Endothelial cell of umbilical vein (primary cell): ENCODE data around the gene ATP9B. TPM values are rescaled to one million over a fixed set of nuclear protein-coding genes. Genes with fewer than 3 reads are reported as not detected.

Experiments
- BruUV-seq: library from RNA; stranded (reverse); fragments of 400-500 nt; replicated peaks from 2 replicates; lab custom pipeline; 2021; lab: Mats Ljungman, UMichigan
- CTCF ChIA-PET: fragments of 300-600, 350-600 bp; sonication (Branson Sonifier 250); formaldehyde crosslinking; loops from one replicate; lab custom pipeline; 2021; ENCODE audit warnings: antibody characterized with exemption, inconsistent platforms; lab: Charles Lee
- POLR2A ChIA-PET: fragments of 300-600, 350-600 bp; sonication (Branson Sonifier 250); formaldehyde crosslinking; loops from one replicate; lab custom pipeline; 2021; ENCODE audit warnings: antibody characterized with exemption, inconsistent platforms; lab: Charles Lee
- DNase-seq: peaks from one replicate; pipeline ENCODE4 v3.0.0-alpha.2; 2011; ENCODE audit warnings: low read depth, low spot score
- FAIRE-seq: peaks from 2 replicates; lab custom pipeline; 2011; peaks lifted over from hg19 to GRCh38; lab: Jason Lieb, UNC
- H2AFZ ChIP-seq: 2 replicates; pipeline ENCODE4 v1.6.0; 2012; ENCODE audit warnings: low read depth, low read length, control low read depth, inconsistent platforms
- H3K27ac ChIP-seq: 2 replicates; pipeline ENCODE4 v1.5.1; 2011; ENCODE audit warnings: low read depth, mild to moderate bottlenecking, control low read depth, low read length, moderate library complexity; ENCODE audit not compliant: insufficient read depth
- H3K27me3 ChIP-seq, 2 experiments: 2 replicates each; pipeline versions ENCODE4 v1.6.0 to v1.6.1; 2011; ENCODE audit warnings: low read length in 2 of 2, mixed read lengths in 1 of 2; ENCODE audit not compliant: control insufficient read depth in 2 of 2, insufficient read depth in 2 of 2
- H3K36me3 ChIP-seq, 2 experiments: 2 replicates in 1 of 2; 3 replicates in 1 of 2; pipeline ENCODE4 v1.5.1; 2011; ENCODE audit warnings: low read length in 2 of 2, mild to moderate bottlenecking in 1 of 2, moderate library complexity in 1 of 2; ENCODE audit not compliant: control insufficient read depth in 2 of 2, insufficient read depth in 2 of 2; ENCODE audit errors: extremely low read depth in 1 of 2
- H3K4me1 ChIP-seq: 3 replicates; pipeline ENCODE4 v1.5.1; 2011; ENCODE audit warnings: mild to moderate bottlenecking, low read length; ENCODE audit not compliant: control insufficient read depth, insufficient read depth; ENCODE audit errors: extremely low read depth
- H3K4me2 ChIP-seq: 2 replicates; pipeline ENCODE4 v1.6.1; 2011; ENCODE audit warnings: low read length, control low read depth, mixed read lengths; ENCODE audit not compliant: insufficient read depth
- H3K4me3 ChIP-seq, 3 experiments: fragments of 200-600 bp in 1 of 3; sonication (generic), shearing (Covaris generic) in 1 of 3; replicated peaks in 1 of 3; 2 replicates each; pipeline ENCODE4 v1.5.1; 2011 to 2016; ENCODE audit warnings: control low read depth in 3 of 3, low read length in 3 of 3, mild to moderate bottlenecking in 2 of 3, inconsistent platforms in 1 of 3, low read depth in 1 of 3, moderate library complexity in 1 of 3; ENCODE audit not compliant: insufficient read depth in 1 of 3
- H3K79me2 ChIP-seq: 2 replicates; pipeline ENCODE4 v1.6.0; 2012; ENCODE audit warnings: low read length, inconsistent platforms; ENCODE audit not compliant: control insufficient read depth, insufficient read depth
- H3K9ac ChIP-seq: replicated peaks from 2 replicates; pipeline ENCODE3; 2011; ENCODE audit warnings: low read length, control low read depth; ENCODE audit not compliant: insufficient read depth; ENCODE audit errors: extremely low read depth
- H3K9me1 ChIP-seq: replicated peaks from 3 replicates; pipeline ENCODE4 v1.6.0; 2011; ENCODE audit warnings: mild to moderate bottlenecking, low read length; ENCODE audit not compliant: control insufficient read depth, insufficient read depth; ENCODE audit errors: extremely low read depth
- H3K9me3 ChIP-seq: replicated peaks from 2 replicates; pipeline ENCODE4 v1.5.1; 2012; ENCODE audit warnings: low read length, inconsistent platforms; ENCODE audit not compliant: control insufficient read depth, insufficient read depth
- H4K20me1 ChIP-seq: replicated peaks from 2 replicates; pipeline ENCODE3; 2011; ENCODE audit warnings: mild to moderate bottlenecking, low read length; ENCODE audit not compliant: control insufficient read depth, insufficient read depth; ENCODE audit errors: extremely low read depth
- EZH2 ChIP-seq: IDR thresholded peaks from 2 replicates; pipeline ENCODE4 v1.6.1; 2012; ENCODE audit warnings: borderline replicate concordance, low read depth, mild to moderate bottlenecking, moderate library complexity, low read length, inconsistent platforms; ENCODE audit not compliant: severe bottlenecking
- FOS ChIP-seq: IDR thresholded peaks from 2 replicates; pipeline ENCODE4 v1.6.1; 2011; ENCODE audit warnings: mild to moderate bottlenecking, low read length, moderate library complexity, borderline replicate concordance; ENCODE audit not compliant: insufficient read depth
- GATA2 ChIP-seq: IDR thresholded peaks from 2 replicates; pipeline ENCODE4 v1.7.0; 2011; ENCODE audit warnings: low read depth, mild to moderate bottlenecking, moderate library complexity, mixed read lengths, low read length; ENCODE audit not compliant: insufficient read length, insufficient read depth
- JUN ChIP-seq: IDR thresholded peaks from 2 replicates; pipeline ENCODE4 v1.6.1; 2011; ENCODE audit warnings: borderline replicate concordance, low read depth; ENCODE audit not compliant: insufficient read length, insufficient read depth
- MYC ChIP-seq: IDR thresholded peaks from one replicate; pipeline ENCODE4 v1.6.1; 2011; ENCODE audit warnings: mild to moderate bottlenecking, low read depth, low read length
- POLR2A ChIP-seq: IDR thresholded peaks from 2 replicates; pipeline ENCODE4 v1.6.1; 2012; ENCODE audit warnings: low read depth, mild to moderate bottlenecking, control low read depth, low read length
- POLR2AphosphoS5 ChIP-seq: IDR thresholded peaks from 2 replicates; pipeline ENCODE4 v1.6.1; 2012; ENCODE audit warnings: low read depth, mild to moderate bottlenecking, control low read depth, low read length, moderate library complexity; ENCODE audit not compliant: insufficient read depth
- dilution Hi-C: fragments of 300-500 bp; cut with MboI; formaldehyde crosslinking; loops from one replicate; pipeline ENCODE4 v1.15.0; 2019; ENCODE audit warnings: low sequenced_read_pairs; ENCODE audit not compliant: extremely low pct_ligation_motif_present
- intact Hi-C: fragments of 100-400 bp; cut with micrococcal nuclease; formaldehyde crosslinking; loops from one replicate; pipeline ENCODE4 v1.10.0; 2022
- polyA plus RNA-seq, 4 experiments: library from polyadenylated mRNA; depleted of rRNA in 3 of 4; stranded (reverse) in 3 of 4; unstranded in 1 of 4; fragments of >200 nt; gene quantifications; 2 replicates each; pipeline versions ENCODE4 v1.2.1 to v1.2.3, GENCODE V29; 2011 to 2012; ENCODE audit warnings: missing spikeins in 1 of 4
- total RNA-seq: library from RNA; stranded (reverse); gene quantifications from 2 replicates; pipeline ENCODE4 v1.2.3, GENCODE V29; 2021
- TF ChIP-seq, protein P1 (sequence below): IDR thresholded peaks from 2 replicates; pipeline ENCODE4 v1.6.1; 2011; ENCODE audit not compliant: insufficient read depth, insufficient read length
- TF ChIP-seq, protein P2 (sequence below), 2 donors: IDR thresholded peaks; 1 replicate in 1 of 2; 2 replicates in 1 of 2; pipeline ENCODE4 v1.5.1; 2011; ENCODE audit warnings: low read length in 2 of 2, mild to moderate bottlenecking in 2 of 2, moderate library complexity in 2 of 2, control low read depth in 1 of 2, inconsistent platforms in 1 of 2, low read depth in 1 of 2; ENCODE audit not compliant: insufficient read depth in 1 of 2; ENCODE audit errors: extremely low read depth in 1 of 2

Gene ATP9B
- total and polyA plus RNA-seq, 2 donors (not counting 3 experiments of a cell fraction or from before 2014, with no cell fraction given) = 14.6 to 18.2 TPM

DNA sequence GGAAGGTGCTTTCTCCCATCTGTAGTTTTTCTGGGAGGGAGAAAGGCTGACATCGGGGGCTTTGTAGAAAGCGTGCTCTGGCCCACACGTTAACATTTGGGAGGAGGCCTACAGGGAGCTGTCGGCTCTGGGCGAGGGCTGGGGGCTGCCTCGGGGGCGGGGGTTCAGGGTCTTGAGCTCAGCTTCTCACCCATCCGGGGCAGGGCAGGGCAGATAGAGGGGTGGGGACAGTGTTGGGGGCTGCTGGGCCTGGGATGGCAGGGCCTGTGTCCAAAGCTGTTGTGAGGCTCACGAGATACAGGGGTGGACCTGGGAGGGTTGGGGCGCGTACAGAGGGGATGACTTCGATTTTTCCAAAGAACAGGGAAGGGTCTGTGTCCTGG, 353.6 kb downstream of the ATP9B start:
- CTCF ChIA-PET = interaction anchor here (0.6 kb wide), 1 partner anchor 9 kb away, joined by 3 read pairs; no protein-coding TSS in a partner anchor
- TF ChIP-seq FOS = no peak
- TF ChIP-seq, protein P1, sequence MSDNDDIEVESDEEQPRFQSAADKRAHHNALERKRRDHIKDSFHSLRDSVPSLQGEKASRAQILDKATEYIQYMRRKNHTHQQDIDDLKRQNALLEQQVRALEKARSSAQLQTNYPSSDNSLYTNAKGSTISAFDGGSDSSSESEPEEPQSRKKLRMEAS = no peak
- TF ChIP-seq MYC = no peak
- no peak for TF ChIP-seq EZH2
- TF ChIP-seq, protein P2, sequence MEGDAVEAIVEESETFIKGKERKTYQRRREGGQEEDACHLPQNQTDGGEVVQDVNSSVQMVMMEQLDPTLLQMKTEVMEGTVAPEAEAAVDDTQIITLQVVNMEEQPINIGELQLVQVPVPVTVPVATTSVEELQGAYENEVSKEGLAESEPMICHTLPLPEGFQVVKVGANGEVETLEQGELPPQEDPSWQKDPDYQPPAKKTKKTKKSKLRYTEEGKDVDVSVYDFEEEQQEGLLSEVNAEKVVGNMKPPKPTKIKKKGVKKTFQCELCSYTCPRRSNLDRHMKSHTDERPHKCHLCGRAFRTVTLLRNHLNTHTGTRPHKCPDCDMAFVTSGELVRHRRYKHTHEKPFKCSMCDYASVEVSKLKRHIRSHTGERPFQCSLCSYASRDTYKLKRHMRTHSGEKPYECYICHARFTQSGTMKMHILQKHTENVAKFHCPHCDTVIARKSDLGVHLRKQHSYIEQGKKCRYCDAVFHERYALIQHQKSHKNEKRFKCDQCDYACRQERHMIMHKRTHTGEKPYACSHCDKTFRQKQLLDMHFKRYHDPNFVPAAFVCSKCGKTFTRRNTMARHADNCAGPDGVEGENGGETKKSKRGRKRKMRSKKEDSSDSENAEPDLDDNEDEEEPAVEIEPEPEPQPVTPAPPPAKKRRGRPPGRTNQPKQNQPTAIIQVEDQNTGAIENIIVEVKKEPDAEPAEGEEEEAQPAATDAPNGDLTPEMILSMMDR (IDR thresholded peaks at IDR 0.05; ENCODE audit: extremely low read depth in 1 of 2, insufficient read depth in 1 of 2, low read depth in 1 of 2, low read length in 2 of 2) = no peak
- no peak for TF ChIP-seq GATA2
- TF ChIP-seq JUN = no peak
- TF ChIP-seq POLR2AphosphoS5 = no peak
- TF ChIP-seq POLR2A = no peak
- POLR2A ChIA-PET = no interaction called here
- H3K79me2 ChIP-seq = no peaks in the 10 kb centered on the region
- no peak overlapping the region for H3K4me3 ChIP-seq
- intact Hi-C loops = no loop called here
- no peaks in the 10 kb centered on the region for H4K20me1 ChIP-seq
- H2AFZ ChIP-seq = no peak overlapping the region
- DNase-seq = no peak
- H3K9ac ChIP-seq = no peak overlapping the region
- H3K27me3 ChIP-seq = no peaks in the 10 kb centered on the region
- H3K4me2 ChIP-seq = no peak overlapping the region
- H3K4me1 ChIP-seq = no peaks in the 10 kb centered on the region
- no TSS peak for BruUV-seq
- no peaks in the 10 kb centered on the region for H3K9me1 ChIP-seq
- H3K36me3 ChIP-seq = peaks cover 5 to 22% of the 10 kb centered on the region in 2 experiments
- no peak for FAIRE-seq
- H3K27ac ChIP-seq = no peak overlapping the region
- dilution Hi-C loops = no loop called here
- H3K9me3 ChIP-seq = no peaks in the 10 kb centered on the region
